GM04504 (cell line): ENCODE results near the gene VEGFB.

Source experiments
- DNase-seq: peaks from one replicate; pipeline ENCODE4 v3.0.0-alpha.2; 2012; ENCODE audit warnings: low read depth

Gene VEGFB

DNA sequence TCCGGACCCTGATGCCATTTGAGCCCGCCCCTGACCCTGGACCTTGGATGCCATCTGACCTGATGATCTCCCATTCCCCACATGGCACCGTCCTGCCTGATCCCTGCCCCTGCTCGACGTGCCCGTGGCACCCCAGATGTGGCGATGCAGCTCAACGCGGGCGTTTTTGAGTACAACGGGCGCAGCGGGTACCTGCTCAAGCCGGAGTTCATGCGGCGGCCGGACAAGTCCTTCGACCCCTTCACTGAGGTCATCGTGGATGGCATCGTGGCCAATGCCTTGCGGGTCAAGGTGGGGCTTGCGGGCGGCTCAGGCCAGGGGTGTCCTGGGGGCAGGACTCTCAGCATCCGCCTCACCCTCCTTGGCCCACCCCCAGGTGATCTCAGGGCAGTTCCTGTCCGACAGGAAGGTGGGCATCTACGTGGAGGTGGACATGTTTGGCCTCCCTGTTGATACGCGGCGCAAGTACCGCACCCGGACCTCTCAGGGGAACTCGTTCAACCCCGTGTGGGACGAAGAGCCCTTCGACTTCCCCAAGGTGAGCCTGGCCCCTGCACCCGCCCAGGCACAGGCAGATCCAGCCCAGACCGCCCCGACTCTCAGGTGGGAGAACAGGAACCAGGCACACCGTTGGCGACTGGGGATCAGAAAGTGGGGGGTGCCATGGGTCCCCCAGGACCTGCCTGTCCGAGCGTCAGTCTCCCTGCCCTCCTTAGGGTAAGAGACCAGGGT is 28.1 kb downstream of the VEGFB start:
- no peak for DNase-seq

DNA sequence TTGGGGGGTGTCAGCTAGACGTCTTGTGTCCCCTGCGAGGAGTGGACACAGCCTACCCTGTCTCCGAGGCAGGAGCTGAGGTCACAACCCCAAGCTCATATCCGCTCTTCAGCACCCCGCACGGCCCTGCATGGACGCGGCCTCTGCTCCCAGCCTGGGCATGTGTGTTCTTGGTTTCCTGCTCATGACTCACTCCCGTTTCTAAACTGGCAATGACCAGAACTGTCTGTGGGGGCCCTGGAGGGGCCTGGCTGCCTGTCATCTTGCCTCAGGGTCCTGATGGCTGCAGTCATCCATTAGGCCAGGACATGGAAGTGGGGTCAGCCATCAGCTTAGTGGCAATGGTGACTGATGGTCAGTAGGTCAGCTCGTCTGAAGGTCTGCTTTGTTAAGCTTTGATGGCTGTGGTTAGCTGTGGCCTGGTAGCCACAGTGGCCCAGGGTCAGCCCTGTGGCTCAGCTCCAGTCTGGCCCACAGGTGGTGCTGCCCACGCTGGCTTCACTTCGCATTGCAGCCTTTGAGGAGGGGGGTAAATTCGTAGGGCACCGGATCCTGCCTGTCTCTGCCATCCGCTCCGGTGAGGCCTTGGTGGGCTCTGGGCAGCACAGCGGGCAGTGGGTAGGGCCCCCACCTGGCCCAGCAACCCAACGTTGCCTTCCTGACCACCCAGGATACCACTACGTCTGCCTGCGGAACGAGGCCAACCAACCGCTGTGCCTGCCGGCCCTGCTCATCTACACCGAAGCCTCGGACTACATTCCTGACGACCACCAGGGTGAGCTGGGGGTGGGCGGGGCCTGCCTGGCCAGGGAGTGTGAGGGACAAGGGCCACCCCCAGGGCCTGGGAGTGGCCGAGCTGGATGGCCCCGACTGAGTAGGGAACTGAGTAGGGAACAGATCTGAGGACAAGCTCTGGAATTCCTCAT is 28.9 kb downstream of the VEGFB start:
- DNase-seq = no peak

GRCh38 chr11:64263947-64264317 is 29.5 kb downstream of the VEGFB start:
- DNase-seq = no peak

DNA sequence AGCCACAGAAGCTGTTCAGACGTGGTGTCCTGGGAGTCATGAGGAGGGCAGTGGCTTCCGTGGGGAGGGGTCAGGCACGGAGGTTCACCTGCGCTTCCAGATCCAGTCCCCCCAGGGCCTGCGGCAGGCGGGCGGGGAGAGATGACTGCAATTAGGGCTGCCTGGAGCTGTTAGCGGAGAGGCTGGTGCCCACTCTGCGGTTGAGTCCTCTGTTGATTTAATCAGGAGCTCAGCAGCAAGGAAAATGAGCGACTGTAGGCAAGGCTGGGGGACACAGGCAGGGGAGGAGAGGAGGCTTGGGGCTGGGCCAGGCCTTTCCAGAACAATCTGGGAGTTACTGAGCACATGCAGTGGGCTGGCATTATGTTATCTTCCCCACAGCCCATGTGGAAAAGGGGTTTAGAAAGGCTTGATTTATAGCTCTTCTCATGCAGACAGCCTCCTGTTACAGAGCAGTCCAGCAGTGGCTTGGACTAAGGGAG is 30.0 kb downstream of the VEGFB start:
- no peak for DNase-seq

DNA sequence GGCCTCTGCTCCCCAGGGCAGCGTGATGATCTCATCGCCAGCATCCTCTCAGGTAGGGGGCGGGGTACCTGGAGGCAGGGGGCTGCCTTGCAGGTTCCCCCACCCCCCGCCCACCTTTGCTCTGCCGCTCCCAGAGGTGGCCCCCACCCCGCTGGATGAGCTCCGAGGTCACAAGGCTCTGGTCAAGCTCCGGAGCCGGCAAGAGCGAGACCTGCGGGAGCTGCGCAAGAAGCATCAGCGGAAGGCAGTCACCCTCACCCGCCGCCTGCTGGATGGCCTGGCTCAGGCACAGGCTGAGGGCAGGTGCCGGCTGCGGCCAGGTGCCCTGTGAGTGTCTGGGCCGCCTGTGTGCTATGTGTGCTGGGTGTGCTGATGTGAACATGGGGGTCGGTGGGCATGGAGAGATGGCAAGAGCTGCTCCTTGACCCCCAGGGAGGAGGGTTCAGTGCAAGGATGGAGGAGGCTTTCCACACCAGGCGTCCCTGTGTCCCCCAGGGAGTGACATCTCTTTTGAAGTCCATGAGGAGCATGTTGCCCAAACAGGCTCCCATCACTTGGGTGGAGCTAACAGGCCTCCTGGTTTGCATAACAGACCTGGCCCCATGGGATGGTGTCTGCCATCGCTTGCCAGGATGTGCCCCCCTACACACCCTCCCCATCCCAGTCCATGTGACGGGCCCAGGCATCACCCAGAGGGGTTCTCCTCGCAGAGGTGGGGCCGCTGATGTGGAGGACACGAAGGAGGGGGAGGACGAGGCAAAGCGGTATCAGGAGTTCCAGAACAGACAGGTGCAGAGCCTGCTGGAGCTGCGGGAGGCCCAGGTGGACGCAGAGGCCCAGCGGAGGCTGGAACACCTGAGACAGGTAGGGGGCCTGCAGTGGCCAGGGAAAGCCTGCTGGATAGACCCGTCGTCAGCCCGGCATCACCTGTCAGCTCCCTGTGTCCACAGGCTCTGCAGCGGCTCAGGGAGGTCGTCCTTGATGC is 31.1 kb downstream of the VEGFB start:
- no peak for DNase-seq

- no peak for DNase-seq
Observed at GRCh38 chr11:64266339-64266738, 32.0 kb downstream of the VEGFB start.

GRCh38 chr11:64267207-64267945 is 33.0 kb downstream of the VEGFB start:
- DNase-seq = no peak

DNA sequence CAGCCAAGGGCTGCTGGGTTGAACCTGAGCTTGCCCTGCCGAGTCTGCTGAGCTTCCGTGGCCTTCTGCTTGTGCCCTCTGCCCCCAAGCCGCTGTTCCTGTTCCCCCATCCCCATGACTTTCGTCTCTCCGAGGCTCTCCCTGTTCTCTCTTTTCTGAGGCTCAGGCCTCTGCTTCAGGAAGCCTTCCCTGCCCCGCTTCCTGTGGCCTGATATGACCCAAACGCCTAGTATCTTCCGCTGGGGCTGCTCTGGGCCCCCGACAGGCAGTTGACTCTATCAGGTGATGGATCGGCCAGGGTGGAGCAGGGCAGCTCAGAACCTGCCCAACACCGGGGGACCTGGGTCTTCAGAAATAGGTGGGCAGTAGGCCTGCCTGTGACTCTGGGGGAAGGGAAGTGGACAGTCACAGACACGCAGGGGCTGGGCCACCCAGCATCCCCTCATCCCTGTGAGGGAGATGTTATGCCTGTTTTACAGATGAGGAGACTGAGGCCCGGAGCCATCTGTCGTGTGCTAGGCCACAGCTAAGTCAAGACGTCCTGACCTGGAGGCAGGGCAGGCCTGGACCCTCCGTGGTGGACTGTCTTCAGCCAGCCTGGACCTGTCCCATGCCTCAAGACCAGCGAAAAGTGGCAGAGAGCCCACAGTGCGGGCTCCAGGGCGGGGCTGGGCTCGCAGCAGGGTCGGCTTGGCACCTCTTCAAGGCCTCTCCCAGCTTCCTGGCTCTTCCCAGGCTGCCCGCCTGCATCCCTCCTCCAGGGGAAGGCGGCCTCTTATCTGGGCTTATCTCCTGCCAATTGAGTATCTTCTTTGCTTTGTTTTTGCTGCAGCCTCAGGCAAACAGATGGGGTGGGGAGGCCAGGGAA is 33.9 kb downstream of the VEGFB start:
- no peak for DNase-seq

- DNase-seq = no peak
Observed at GRCh38 chr11:64268893-64269539, 34.6 kb downstream of the VEGFB start.

DNA sequence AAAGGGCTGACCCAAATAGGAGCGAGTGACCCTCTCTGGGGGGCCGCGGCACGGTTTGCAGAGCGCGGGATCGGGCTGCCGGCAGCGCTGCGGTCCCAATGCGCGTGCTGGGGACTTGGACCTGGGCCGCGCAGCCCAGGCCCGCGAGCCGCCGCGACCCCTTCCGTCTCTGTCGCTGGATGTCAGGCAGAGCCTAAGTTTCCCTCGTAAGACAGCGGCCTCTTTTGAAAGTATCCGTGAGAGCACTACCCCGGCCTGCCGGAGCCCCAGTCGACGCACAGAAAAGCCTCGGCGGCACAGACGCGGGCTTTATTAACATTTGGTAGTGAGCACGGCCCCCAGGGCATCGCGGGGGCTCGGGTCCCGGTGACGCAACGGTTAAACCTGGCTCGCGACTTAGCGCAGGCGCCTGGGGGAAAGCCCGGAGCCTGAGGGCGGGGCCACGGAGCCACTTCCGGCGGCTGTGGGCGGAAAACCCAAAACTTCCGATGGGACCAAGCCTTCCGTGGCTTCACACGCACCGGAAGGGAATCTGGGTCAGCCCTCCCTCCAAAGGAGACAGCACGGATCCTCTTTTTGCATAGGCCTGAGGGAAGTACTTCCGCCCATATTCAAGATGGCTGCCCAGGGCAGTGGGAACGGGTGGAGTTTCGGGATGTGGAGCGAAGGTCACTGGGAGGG is 35.3 kb downstream of the VEGFB start:
- peak; percentile 100 for DNase-seq

- no peak for DNase-seq
Observed at GRCh38 chr11:64275031-64275800, 40.8 kb downstream of the VEGFB start.

- no peak for DNase-seq
Observed at GRCh38 chr11:64275841-64276240, 41.5 kb downstream of the VEGFB start.

GRCh38 chr11:64276653-64277431 is 42.5 kb downstream of the VEGFB start:
- DNase-seq = no peak

DNA sequence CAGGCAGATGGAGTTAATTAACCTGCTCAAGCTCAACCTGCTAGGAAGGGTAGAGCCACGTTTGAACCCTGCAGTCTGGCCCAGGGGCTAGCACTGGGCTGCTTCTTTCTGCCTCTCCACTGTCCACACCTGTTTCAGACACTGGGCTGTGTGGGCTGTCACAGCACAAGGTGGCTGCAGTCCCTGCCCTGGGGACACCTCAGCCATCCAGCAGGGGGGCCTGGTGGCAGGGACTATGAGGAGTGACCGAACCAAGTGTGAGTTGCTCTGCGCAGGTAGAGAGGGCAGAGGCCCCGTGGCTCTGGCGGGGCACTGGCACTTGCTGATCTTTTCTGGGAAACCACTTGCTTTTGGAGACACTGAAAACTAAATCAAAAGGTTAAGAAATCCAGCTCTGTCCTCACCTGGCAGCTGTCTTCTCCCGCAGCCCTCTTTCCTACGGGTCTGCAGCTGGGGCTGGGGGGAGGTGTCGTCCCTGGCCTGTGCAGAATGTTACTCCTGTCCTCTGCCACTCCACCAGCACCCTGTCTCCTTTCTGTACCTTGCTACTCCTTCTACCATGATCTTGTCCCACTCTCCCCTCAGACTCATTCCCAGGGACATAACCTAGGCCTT is 44.3 kb downstream of the VEGFB start:
- DNase-seq = no peak

GRCh38 chr11:64281957-64282770 is 47.8 kb downstream of the VEGFB start:
- no peak for DNase-seq

- DNase-seq = no peak
Observed at GRCh38 chr11:64283092-64283491, 48.7 kb downstream of the VEGFB start.
